ENCODE data around the gene ZNF407.
"Not testable (repeated sequence)": the region's sequence is repeated elsewhere in the genome, so short reads cannot be mapped to it uniquely, and the experiment has no call there.

Gene ZNF407

GRCh38 chr18:74967979-74968378, 370.3 kb downstream of the ZNF407 start:
- no peak for DNase-seq (ENCODE audit: low read depth)

DNA sequence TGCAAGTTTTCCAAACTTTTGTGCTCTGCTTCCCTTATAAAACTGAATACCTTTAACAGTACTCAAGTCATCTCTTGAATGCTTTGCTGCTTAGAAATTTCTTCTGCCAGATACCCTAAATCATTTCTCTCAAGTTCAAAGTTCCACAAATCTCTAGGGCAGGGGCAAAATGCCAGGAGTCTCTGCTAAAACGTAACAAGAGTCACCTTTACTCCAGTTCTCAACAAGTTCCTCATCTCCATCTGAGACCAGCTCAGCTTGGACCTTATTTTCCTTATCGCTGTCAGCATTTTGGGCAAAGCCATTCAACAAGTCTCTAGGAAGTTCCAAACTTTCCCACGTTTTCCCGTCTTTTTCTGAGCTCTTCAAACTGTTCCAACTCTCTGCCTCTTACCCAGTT, 373.7 kb downstream of the ZNF407 start:
- not testable (repeated sequence) for DNase-seq (ENCODE audit: low read depth)

GRCh38 chr18:74971776-74972175, 374.1 kb downstream of the ZNF407 start:
- not testable (repeated sequence) for DNase-seq (ENCODE audit: low read depth)

DNA sequence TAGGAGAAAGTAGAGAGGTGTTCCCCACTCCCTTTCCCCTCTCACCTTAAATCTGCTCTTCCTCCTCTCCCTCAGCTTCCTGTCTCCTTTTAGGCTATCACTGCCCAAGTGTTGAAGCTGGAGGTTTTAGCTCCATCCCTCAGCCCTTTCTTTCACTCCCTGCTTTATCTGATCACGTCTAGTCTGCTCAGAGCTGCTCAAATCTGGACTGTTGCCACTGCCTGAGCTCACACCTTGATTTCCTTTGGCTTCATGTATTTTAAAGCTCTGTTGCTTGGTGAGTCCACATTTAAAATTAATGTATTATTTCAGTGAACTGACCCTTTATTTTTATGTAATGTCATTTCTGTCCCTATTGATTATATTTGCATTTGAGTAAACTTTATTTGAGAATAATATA, 374.7 kb downstream of the ZNF407 start:
- no peak for DNase-seq (ENCODE audit: low read depth)

DNA sequence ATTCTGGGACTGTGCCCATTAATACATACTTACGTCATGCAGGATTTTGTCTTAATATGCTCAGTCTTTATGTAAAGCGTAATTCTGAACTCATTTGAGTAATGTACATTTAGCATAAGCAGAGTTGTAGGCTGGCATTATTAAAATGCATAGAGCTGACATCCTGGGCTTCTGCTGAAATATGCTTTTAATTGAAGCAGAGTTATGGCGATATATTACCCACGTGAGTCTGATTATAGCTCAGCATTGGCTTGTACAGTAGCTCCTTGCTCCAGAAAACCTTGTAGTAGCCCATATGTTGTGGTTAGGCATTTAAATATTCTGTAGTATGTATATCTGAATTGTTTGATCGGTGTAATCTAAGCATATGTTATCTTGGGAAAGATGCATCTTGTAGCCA, 377.3 kb downstream of the ZNF407 start:
- DNase-seq (ENCODE audit: low read depth) = no peak

DNA sequence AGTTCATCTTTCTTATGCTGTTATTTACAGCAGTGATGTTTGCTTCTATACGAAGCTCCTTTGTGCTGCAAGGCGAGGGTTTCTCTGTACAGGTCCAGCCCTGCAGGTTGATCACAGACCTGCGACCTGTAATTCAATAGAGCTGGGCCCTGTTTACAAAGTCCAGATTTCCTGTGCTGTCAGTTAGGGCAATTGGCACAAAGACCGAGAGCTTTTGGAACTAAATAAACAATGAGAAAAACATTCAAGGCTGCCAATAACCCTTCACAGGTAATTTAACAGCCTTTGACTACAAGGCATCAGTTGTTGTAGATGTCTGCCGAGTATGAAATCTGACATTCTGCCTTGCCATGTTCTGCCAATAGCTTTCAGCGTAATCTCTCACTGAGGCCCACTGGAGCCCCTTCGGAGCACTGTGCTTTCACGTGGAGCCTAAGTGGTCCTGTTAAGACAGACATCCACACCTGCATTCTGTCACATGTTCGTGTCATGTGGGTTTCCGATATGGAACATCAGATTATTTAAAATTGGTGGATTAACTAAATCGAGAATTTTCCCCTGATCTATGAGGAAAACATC, 378.8 kb downstream of the ZNF407 start:
- DNase-seq (ENCODE audit: low read depth) = no peak

DNA sequence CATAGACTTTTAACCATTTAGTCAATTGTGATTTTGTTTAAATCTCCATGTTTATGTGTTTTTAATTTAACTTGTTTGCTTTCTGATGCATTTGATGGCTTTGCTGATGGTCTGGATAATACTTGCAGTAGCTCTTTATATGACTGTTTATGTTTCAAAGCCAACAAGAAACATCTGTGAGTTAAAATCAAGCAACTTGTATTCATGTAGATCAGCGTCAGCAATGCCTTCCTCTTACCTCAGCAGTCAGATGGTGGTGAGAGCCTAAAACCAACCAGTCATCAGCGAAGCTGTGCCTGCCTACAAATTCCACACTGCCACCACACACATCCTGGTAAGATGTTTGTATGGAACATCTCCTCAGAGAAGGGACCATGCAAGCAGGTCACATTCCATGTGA, 379.4 kb downstream of the ZNF407 start:
- DNase-seq (ENCODE audit: low read depth) = no peak

DNA sequence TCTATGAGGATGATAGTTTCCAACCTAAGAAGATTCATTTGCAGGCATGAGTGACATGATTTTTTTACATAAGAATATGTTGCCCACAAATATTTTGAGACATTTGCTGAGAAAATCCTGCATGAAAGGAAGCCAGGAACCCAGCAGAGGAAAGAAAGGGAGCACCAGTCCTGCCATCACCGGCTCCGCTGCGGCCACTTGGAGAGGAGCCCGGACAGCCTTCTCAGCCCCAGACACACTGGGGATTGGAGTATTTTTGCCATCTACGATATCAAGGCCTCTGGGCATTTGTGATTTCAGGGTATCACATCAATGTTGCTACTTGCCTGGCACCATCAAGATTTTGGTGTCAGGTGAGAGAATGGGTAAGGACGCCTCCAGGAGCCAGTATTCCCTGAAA, 383.0 kb downstream of the ZNF407 start:
- no peak for DNase-seq (ENCODE audit: low read depth)

- no peak for DNase-seq (ENCODE audit: low read depth)
Observed at GRCh38 chr18:74981476-74981875, 383.8 kb downstream of the ZNF407 start.

GRCh38 chr18:74982946-74983635, 385.4 kb downstream of the ZNF407 start:
- DNase-seq (ENCODE audit: low read depth) = no peak

DNA sequence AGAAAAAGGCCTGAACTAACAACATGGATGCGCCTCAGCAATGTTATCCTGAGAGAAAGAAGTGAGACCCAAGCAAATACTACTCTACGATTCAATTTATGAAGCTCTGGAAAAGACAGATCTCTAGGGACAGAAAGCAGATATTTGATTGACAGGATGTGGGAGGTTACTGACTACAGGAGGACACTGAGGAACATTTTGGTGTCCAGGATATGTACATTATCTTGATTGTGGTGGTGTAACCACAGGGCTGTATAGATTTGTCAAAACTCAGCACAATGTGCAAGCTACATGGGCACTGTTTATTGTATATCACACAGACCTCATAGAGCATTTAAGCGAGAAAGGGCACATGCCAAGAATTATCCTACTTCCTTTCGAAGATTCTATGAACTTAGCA, 391.5 kb downstream of the ZNF407 start:
- no peak for DNase-seq (ENCODE audit: low read depth)

GRCh38 chr18:74990563-74991081, 393.0 kb downstream of the ZNF407 start:
- DNase-seq (ENCODE audit: low read depth) = no peak

- DNase-seq (ENCODE audit: low read depth) = no peak
Observed at GRCh38 chr18:74994502-74995418, 397.1 kb downstream of the ZNF407 start.

GRCh38 chr18:74995419-74995736, 397.7 kb downstream of the ZNF407 start:
- DNase-seq (ENCODE audit: low read depth) = no peak

GRCh38 chr18:74996055-74996454, 398.4 kb downstream of the ZNF407 start:
- no peak for DNase-seq (ENCODE audit: low read depth)

DNA sequence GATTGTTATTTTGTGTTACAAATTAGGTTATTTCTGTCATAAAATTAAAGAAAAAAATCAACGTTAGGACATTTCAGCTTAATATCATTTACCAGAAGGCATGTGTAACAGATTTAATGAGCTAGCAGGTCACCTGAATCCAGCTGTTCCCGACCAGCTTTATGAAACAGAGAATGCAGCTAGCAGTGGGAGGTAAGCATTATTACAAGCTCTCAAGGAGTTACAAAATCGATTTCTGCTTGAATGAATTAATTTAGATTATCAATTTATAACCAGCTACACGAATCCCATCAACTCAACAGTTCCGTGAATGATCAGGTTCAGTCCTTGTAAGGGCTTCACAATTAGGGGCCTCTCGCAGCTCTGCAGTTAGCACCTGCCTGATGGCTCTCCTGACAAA, 399.3 kb downstream of the ZNF407 start:
- no peak for DNase-seq (ENCODE audit: low read depth)

- no peak for DNase-seq (ENCODE audit: low read depth)
Observed at GRCh38 chr18:75000920-75001319, 403.2 kb downstream of the ZNF407 start.

DNA sequence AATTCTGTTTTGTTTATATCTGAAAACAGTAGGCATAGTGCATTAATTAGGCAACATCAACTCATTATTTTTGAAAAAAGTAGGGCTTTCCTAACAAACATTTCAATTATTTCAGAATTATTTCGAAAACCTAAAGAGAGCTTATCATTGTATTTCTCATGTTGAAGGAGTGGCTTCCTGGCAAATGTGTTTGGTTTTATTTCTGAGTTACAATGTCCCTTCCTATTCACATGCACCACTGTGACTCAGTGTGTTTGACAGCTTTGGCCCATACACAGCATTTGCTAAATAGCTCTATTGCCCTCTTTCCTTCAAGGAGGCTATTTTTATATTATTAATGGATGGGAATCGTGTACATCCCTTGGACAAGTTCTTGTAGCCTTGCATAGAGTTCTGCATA, 405.4 kb downstream of the ZNF407 start:
- no peak for DNase-seq (ENCODE audit: low read depth)

- no peak for DNase-seq (ENCODE audit: low read depth)
Observed at GRCh38 chr18:75003764-75004690, 406.4 kb downstream of the ZNF407 start.

DNA sequence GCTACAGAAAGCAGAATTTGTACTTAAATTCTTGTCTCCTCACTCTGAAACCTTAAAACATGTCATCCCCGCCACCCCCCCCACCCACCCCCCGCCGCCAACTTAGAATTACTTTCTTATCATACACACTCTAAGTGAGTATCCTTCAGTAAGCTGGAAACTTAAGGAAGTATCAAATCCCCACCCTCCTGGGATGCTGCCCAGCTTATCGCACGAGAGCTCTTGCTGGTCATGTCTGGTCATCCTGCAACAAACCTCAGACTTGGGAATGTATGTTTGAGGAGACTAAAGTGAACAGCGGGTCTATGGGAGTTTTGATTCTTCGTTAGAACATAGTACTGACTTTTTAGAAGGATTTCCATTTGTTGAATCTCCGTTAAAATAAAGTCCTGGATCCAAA, 408.0 kb downstream of the ZNF407 start:
- no peak for DNase-seq (ENCODE audit: low read depth)

DNA sequence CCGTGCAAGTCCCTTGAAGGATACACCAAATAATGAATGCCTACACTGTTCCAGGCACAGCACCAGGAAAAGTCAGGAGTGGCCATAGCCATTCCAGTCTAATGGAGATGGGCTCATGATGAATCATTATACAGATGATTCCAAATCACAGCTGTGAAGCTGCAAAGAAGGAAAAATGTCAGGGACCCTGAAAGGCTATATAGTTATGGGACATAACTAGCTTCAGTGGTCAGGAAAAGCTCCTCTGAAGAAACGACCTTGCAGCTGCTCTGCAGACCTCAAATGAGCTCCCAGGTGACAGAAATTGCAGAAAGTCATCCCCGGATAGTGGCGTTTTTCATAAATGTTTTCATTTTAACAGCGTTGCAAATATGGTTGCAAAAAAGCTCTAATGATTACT, 410.5 kb downstream of the ZNF407 start:
- DNase-seq (ENCODE audit: low read depth) = no peak

DNA sequence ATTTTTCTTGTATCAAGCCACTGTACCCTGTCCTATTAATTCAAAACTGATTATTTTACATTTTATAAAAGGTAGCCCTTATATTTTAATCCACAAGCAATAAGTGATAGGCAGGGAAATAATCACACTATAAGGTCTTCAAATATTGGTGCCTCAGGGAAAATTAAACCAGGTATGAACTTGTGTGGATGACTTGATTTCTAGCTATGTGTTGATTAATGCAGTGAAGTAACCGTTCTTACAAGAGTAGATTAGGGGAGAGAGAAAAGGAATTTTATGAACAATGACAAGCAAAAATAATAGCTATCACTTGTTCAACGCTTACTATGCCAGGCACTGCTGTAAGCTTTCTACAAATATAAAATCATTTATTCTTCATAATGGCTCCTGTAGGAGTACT, 411.6 kb downstream of the ZNF407 start:
- no peak for DNase-seq (ENCODE audit: low read depth)

All from GM04503 (cell line).